K562 (cell line): ENCODE measurements around the gene ZFAND2B. TPM values are rescaled to one million over a fixed set of nuclear protein-coding genes. Genes with fewer than 3 reads are reported as not detected.
A peak's percentile ranks its signal among the peaks of the same experiment; 100 is the strongest.

ENCODE experiments used
- CUX1 ChIP-seq: fragments of 200-800 bp; sonication (Bioruptor generic); IDR thresholded peaks from 2 replicates; pipeline ENCODE4 v1.6.1; 2016; ENCODE audit warnings: missing genetic modification characterization, missing compliant biosample characterization
- DACH1 ChIP-seq: fragments of 450-650 bp; IDR thresholded peaks from 2 replicates; pipeline ENCODE4 v1.6.1; 2018; ENCODE audit not compliant: partially characterized antibody
- FIP1L1 ChIP-seq: fragments of 200-400 bp; formaldehyde crosslinking; IDR thresholded peaks from 2 replicates; pipeline ENCODE4 v1.6.1; 2018; ENCODE audit warnings: mild to moderate bottlenecking, low read depth, low read length; ENCODE audit not compliant: poor library complexity, severe bottlenecking
- HMGN3 ChIP-seq: IDR thresholded peaks from 2 replicates; pipeline ENCODE4 v1.6.1; 2011; ENCODE audit warnings: borderline replicate concordance, low read depth, mild to moderate bottlenecking, mixed read lengths, low read length; ENCODE audit not compliant: insufficient read length; ENCODE audit errors: extremely low read depth
- MAX ChIP-seq: sonication (generic); formaldehyde crosslinking; IDR thresholded peaks from 2 replicates; pipeline ENCODE4 v1.9.0; 2022; ENCODE audit warnings: mild to moderate bottlenecking, missing genetic modification reagents
- NCOA1 ChIP-seq: fragments of 450-650 bp; IDR thresholded peaks from 2 replicates; pipeline ENCODE4 v1.6.1; 2016; ENCODE audit warnings: low read depth
- PCBP1 ChIP-seq: fragments of 200-400 bp; formaldehyde crosslinking; IDR thresholded peaks from 2 replicates; pipeline ENCODE4 v1.6.1; 2018; ENCODE audit warnings: mild to moderate bottlenecking, low read depth, low read length; ENCODE audit not compliant: poor library complexity, severe bottlenecking
- PML ChIP-seq: IDR thresholded peaks from 2 replicates; pipeline ENCODE4 v1.6.1; 2012; ENCODE audit warnings: low read length, inconsistent platforms
- POLR2A ChIP-seq: fragments of 450-650 bp; conservative IDR thresholded peaks from 2 replicates; pipeline ENCODE4 v1.6.1; 2016
- POLR2G ChIP-seq: fragments of 200-400 bp; formaldehyde crosslinking; IDR thresholded peaks from 2 replicates; pipeline ENCODE4 v1.6.1; 2017; ENCODE audit warnings: low read depth, mild to moderate bottlenecking, antibody characterized with exemption, low read length, moderate library complexity
- PTBP1 ChIP-seq: fragments of 200-400 bp; formaldehyde crosslinking; IDR thresholded peaks from 2 replicates; pipeline ENCODE4 v1.6.1; 2017; ENCODE audit warnings: low read depth, low read length
- SMARCC2 ChIP-seq: fragments of 450-650 bp; IDR thresholded peaks from 2 replicates; pipeline ENCODE4 v1.6.1; 2017; ENCODE audit warnings: antibody characterized with exemption, moderate library complexity, mild to moderate bottlenecking, low read depth
- SREBF2 ChIP-seq: sonication (generic); formaldehyde crosslinking; IDR thresholded peaks from 2 replicates; pipeline ENCODE4 v1.4.0; 2020; ENCODE audit warnings: mild to moderate bottlenecking, missing genetic modification reagents
- ZFPM2 ChIP-seq: fragments of 250-450 bp; sonication (Bioruptor Pico); IDR thresholded peaks from 2 replicates; pipeline ENCODE4 v1.5.1; 2022; ENCODE audit warnings: mild to moderate bottlenecking
- ZNF668 ChIP-seq: fragments of 250-450 bp; sonication (Bioruptor Pico); IDR thresholded peaks from 2 replicates; pipeline ENCODE4 v1.8.0; 2022; ENCODE audit warnings: mild to moderate bottlenecking, inconsistent platforms
- polyA plus RNA-seq, 8 experiments: library from polyadenylated mRNA; depleted of rRNA in 4 of 8; stranded (reverse) in 5 of 8; unstranded in 3 of 8; fragments of >200 nt; fragmentation: Nextera tagmentation in 2 of 8; fragmentation: Illumina TruSeq in 1 of 8; extraction: Ambion mirVana in 2 of 8; extraction: Trizol in 1 of 8; gene quantifications; 2 replicates each; pipeline versions ENCODE4 v1.2.1 to v1.2.3, GENCODE V29; 2011 to 2014; ENCODE audit warnings: inconsistent platforms in 1 of 8, missing spikeins in 1 of 8
- total RNA-seq, 7 experiments: library from RNA; depleted of rRNA in 6 of 7; stranded (reverse); fragments of >200 nt in 6 of 7; fragmentation: Illumina TruSeq in 2 of 7; extraction: Trizol in 2 of 7; gene quantifications; 2 replicates each; pipeline versions ENCODE4 v1.2.1 to v1.2.3, GENCODE V29; 2011 to 2021; ENCODE audit warnings: low replicate concordance in 1 of 7

Gene ZFAND2B
- total and polyA plus RNA-seq, 9 of the 15 experiments (the other 6 are each of a cell fraction or from before 2014, with no cell fraction given): 9.9 to 33.3 (median 26.1) TPM

- TF ChIP-seq POLR2A (peak; percentile 84), ZNF668 (no peak), PTBP1 (no peak), CUX1 (CRISPR knock-in tag) (no peak), FIP1L1 (peak; percentile 74), NCOA1 (no peak), MAX (peak; percentile 95), POLR2G (peak; percentile 89), PML (peak; percentile 50; the same call in 1 of the 2 replicates), PCBP1 (peak; percentile 25), SREBF2 (CRISPR knock-in tag) (no peak), HMGN3 (peak; percentile 21), SMARCC2 (no peak), ZFPM2 (CRISPR knock-in tag) (no peak), DACH1 (no peak)
Measured at GRCh38 chr2:219218732-219219701, 12.4 kb downstream of the ZFAND2B start, which contains the start of gene ABCB6 (continued).
